Spinal cord (tissue), 10 donors: ENCODE measurements around the gene ZBTB43. TPM values are rescaled to one million over a fixed set of nuclear protein-coding genes. Genes with fewer than 3 reads are reported as not detected.
A peak's percentile ranks its signal among the peaks of the same experiment; 100 is the strongest.

Experiments
- DNase-seq, 6 donors: peaks; one replicate each; pipeline versions ENCODE4 v3.0.0 to v3.0.0-alpha.2; 2013 to 2015; ENCODE audit warnings: low spot score in 6 of 6, low read depth in 4 of 6
- H3K27ac ChIP-seq: one replicate; pipeline ENCODE4 v1.5.1; 2013; ENCODE audit warnings: low read depth, low read length, control low read depth
- H3K27me3 ChIP-seq: one replicate; pipeline ENCODE4 v1.6.1; 2013; ENCODE audit warnings: low read length; ENCODE audit not compliant: control insufficient read depth, insufficient read depth
- H3K36me3 ChIP-seq: one replicate; pipeline ENCODE4 v1.6.1; 2013; ENCODE audit warnings: low read length; ENCODE audit not compliant: control insufficient read depth, insufficient read depth
- H3K4me1 ChIP-seq: one replicate; pipeline ENCODE4 v1.6.1; 2013; ENCODE audit warnings: low read length; ENCODE audit not compliant: control insufficient read depth, insufficient read depth
- H3K4me3 ChIP-seq: one replicate; pipeline ENCODE4 v1.5.1; 2013; ENCODE audit warnings: low read depth, low read length, control low read depth
- H3K9me3 ChIP-seq: one replicate; pipeline ENCODE4 v1.6.1; 2013; ENCODE audit warnings: low read length; ENCODE audit not compliant: control insufficient read depth, insufficient read depth
- WGBS: methylation state at CpG from one replicate; pipeline ENCODE4 v1.1.5; 2013; ENCODE audit warnings: missing lambda C conversion rate; ENCODE audit not compliant: insufficient coverage; 5-methylcytosine and 5-hydroxymethylcytosine counted together
- polyA plus RNA-seq, 2 donors: library from polyadenylated mRNA; unstranded; fragments of 120-200 nt; gene quantifications; one replicate each; pipeline ENCODE4 v1.2.1, GENCODE V29; 2013; ENCODE audit not compliant: insufficient read length in 2 of 2
- total RNA-seq, 2 donors: library from RNA; depleted of rRNA in 1 of 2; stranded (reverse); fragments of 120-200 nt in 1 of 2; fragments of >200 nt in 1 of 2; gene quantifications; one replicate each; pipeline versions ENCODE4 v1.2.3 to v1.2.4, GENCODE V29; 2013 to 2014
- donor health status: healthy.

Gene ZBTB43
- total and polyA plus RNA-seq, 4 donors, result 14.2 to 24.5 (median 17.9) TPM

DNA sequence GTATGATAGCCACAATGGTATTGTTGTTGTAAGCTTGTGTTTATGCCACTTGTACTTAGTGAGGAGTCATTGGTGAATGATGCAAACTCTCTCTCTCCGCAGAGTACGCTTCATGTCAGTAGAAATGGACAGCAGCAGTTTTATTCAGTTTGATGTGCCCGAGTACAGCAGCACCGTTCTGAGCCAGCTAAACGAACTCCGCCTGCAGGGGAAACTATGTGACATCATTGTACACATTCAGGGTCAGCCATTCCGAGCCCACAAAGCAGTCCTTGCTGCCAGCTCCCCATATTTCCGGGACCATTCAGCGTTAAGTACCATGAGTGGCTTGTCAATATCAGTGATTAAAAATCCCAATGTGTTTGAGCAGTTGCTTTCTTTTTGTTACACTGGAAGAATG lies 74.4 kb downstream of the ZBTB43 start:
- 86% methylated on average over 8 of the region's 9 CpGs for WGBS
- H3K27ac ChIP-seq, result no peak overlapping the region
- H3K9me3 ChIP-seq, result no peaks in the 10 kb centered on the region
- H3K4me3 ChIP-seq, result no peak overlapping the region
- no peak for DNase-seq
- H3K36me3 ChIP-seq, result peaks cover 8% of the 10 kb centered on the region
- peaks cover 25% of the 10 kb centered on the region for H3K4me1 ChIP-seq
- no peaks in the 10 kb centered on the region for H3K27me3 ChIP-seq

- peaks cover 25% of the 10 kb centered on the region for H3K4me1 ChIP-seq
- WGBS, result 94% methylated on average over 10 of the region's 23 CpGs
- no peak for DNase-seq
- no peak overlapping the region for H3K4me3 ChIP-seq
- no peaks in the 10 kb centered on the region for H3K27me3 ChIP-seq
- peaks cover 8% of the 10 kb centered on the region for H3K36me3 ChIP-seq
- no peaks in the 10 kb centered on the region for H3K9me3 ChIP-seq
- H3K27ac ChIP-seq, result no peak overlapping the region
These were observed 75.5 kb downstream of the ZBTB43 start for GRCh38 chr9:126880226-126880946.

GRCh38 chr9:126880947-126881332 lies 76.1 kb downstream of the ZBTB43 start:
- H3K36me3 ChIP-seq, result peaks cover 11% of the 10 kb centered on the region
- no peaks in the 10 kb centered on the region for H3K9me3 ChIP-seq
- peaks cover 25% of the 10 kb centered on the region for H3K4me1 ChIP-seq
- no peak overlapping the region for H3K4me3 ChIP-seq
- H3K27ac ChIP-seq, result no peak overlapping the region
- peak in 2 of 6 donors; percentile 55 to 73 for DNase-seq
- no peaks in the 10 kb centered on the region for H3K27me3 ChIP-seq
- no CpG with 5 or more reads among the region's 6 CpGs for WGBS

- Histone ChIP-seq H3K27me3 (no peaks in the 10 kb centered on the region), H3K4me1 (peaks cover 25% of the 10 kb centered on the region), H3K9me3 (no peaks in the 10 kb centered on the region), H3K27ac (no peak overlapping the region), H3K4me3 (no peak overlapping the region), H3K36me3 (peaks cover 16% of the 10 kb centered on the region)
- 66% methylated on average over 4 of the region's 11 CpGs for WGBS
- DNase-seq, result peak in 1 of 6 donors; percentile 48
These were observed 77.9 kb downstream of the ZBTB43 start for GRCh38 chr9:126882746-126883145.

DNA sequence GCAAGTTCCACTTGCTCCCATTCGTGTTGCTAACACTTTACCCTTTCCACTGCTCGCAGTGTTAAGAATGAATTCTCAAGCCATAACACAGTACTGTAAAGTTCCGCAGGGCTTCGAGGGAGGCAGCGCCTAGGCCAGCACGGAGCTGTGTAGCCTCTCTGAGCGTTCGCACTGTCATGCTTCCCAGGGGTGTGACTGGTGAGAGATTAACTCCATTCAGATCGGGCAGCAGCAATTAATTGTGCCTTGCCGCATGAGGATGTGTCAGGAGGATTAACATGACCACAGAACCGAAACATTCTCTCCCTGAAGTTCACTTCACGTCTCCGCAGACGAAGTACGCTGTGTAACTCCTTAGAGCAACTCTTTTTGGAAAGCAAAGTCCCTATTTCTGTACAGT lies 78.8 kb downstream of the ZBTB43 start:
- Histone ChIP-seq H3K27ac (no peak overlapping the region), H3K27me3 (no peaks in the 10 kb centered on the region), H3K36me3 (peaks cover 16% of the 10 kb centered on the region), H3K4me3 (no peak overlapping the region), H3K4me1 (peaks cover 25% of the 10 kb centered on the region), H3K9me3 (no peaks in the 10 kb centered on the region)
- peak in 1 of 6 donors; percentile 57 for DNase-seq
- WGBS, result 34% methylated on average over 8 of the region's 15 CpGs

GRCh38 chr9:126885131-126885641 lies 80.3 kb downstream of the ZBTB43 start:
- DNase-seq, result no peak
- no peak overlapping the region for H3K27ac ChIP-seq
- H3K4me1 ChIP-seq, result peaks cover 20% of the 10 kb centered on the region
- no peaks in the 10 kb centered on the region for H3K27me3 ChIP-seq
- WGBS, result 46% methylated on average over 4 of the region's 6 CpGs
- H3K9me3 ChIP-seq, result no peaks in the 10 kb centered on the region
- H3K4me3 ChIP-seq, result no peak overlapping the region
- H3K36me3 ChIP-seq, result peaks cover 11% of the 10 kb centered on the region

DNA sequence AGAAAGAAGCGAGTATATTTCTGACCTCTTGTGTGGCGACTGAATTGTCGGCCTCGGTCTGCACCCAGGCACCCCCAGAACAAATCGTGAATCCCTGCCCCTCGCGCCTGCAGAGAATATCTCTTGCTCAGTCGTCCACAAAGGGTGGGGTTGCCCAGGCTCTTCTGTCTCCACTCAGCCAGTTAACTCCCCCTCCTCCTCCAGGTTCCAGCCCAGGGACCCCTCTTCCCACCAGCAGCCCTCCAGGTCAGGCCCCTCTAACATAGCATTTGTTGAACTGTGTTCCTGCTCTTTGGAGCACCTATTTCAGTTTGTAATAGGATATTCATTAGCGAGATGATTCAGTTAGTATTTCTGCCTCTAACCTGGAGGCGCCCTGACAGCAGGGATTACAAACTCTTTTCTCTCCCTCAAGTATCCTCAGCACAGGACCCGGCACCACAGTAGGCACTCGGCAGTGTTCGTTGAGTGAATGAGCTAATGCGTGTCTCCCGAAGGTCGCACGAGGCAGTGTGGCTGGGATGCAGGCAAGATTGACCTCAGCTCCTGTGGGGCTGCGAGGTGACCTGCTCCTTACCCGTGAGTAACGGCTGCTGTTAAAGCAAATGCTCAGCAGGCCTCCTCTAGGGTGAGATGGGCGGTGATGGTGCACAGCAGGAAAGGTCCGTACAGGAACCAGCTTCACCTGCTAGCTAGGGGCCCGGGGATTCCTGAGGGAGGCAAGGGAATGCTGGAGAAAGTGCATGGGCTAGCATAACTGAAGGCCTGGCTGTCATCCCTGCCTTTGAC lies 81.4 kb downstream of the ZBTB43 start:
- H3K27ac ChIP-seq, result no peak overlapping the region
- H3K9me3 ChIP-seq, result no peaks in the 10 kb centered on the region
- H3K4me3 ChIP-seq, result no peak overlapping the region
- H3K36me3 ChIP-seq, result peaks cover 8% of the 10 kb centered on the region
- peaks cover 15% of the 10 kb centered on the region for H3K4me1 ChIP-seq
- no peaks in the 10 kb centered on the region for H3K27me3 ChIP-seq
- DNase-seq, result no peak
- 44% methylated on average over 21 of the region's 23 CpGs for WGBS

DNA sequence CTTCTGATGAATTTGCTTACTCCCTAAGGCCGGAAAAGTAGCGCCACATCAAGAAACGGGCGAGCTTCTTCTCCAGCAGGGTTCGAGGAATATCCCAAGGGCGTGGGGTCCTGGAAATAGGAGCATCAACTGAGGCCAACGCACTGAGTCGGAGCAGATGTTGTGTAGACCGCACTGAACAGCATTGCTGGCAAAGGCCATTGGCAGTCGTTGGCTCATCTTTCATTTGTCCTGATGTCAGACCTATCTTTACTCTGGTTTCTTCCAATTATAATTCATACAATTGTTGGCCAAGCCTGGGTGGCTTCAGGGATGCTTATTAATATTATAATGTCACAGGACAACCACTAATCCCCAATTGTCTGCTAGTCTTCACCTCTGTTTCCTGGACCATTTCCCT lies 82.1 kb downstream of the ZBTB43 start:
- Histone ChIP-seq H3K27ac (no peak overlapping the region), H3K4me3 (no peak overlapping the region), H3K9me3 (no peaks in the 10 kb centered on the region), H3K27me3 (no peaks in the 10 kb centered on the region), H3K4me1 (peaks cover 15% of the 10 kb centered on the region), H3K36me3 (peaks cover 8% of the 10 kb centered on the region)
- 93% methylated on average over 9 of the region's 10 CpGs for WGBS
- no peak for DNase-seq
